ENCODE data around the gene UAP1L1. TPM values are rescaled to one million over a fixed set of nuclear protein-coding genes. Genes with fewer than 3 reads are reported as not detected.

The UAP1L1 gene
- total and polyA plus RNA-seq, 2 of the 4 experiments (the other 2 are of a cell fraction): 2.3 to 9.8 TPM

- H3K4me3 ChIP-seq (ENCODE audit: insufficient read depth, low read depth, low read length): no peak overlapping the region
- H3K23ac ChIP-seq (ENCODE audit: low read depth, low read length): no peak overlapping the region
- H2AK9ac ChIP-seq (replicated peaks; ENCODE audit: low read depth, low read length, poor library complexity): no peak overlapping the region
- H4K20me1 ChIP-seq (ENCODE audit: insufficient read depth, low read length): no peaks in the 10 kb centered on the region; the same call in 1 of the 2 replicates
- intact Hi-C loops (cut with micrococcal nuclease) (no loop called here), in situ Hi-C loops (cut with MboI; ENCODE audit: low sequenced_read_pairs) (loop anchor here (10.0 kb wide), 1 partner anchor 249 kb away; no protein-coding TSS in a partner anchor), dilution Hi-C loops (cut with HindIII; ENCODE audit: low sequenced_read_pairs, unreplicated experiment) (no loop called here)
- H3K14ac ChIP-seq (replicated peaks; ENCODE audit: low read depth, low read length): no peak overlapping the region
- H4K8ac ChIP-seq (ENCODE audit: low read depth in 2 of 2, low read length in 2 of 2): no peak overlapping the region
- no peaks in the 10 kb centered on the region for H3K9me1 ChIP-seq (ENCODE audit: insufficient read depth, low read length)
- POLR2A ChIA-PET (ENCODE audit: unreplicated experiment): no interaction called here
- no peak overlapping the region for H2BK15ac ChIP-seq (ENCODE audit: low read depth, low read length)
- no peak overlapping the region for H3K9ac ChIP-seq (ENCODE audit: low read depth, low read length)
- H3K18ac ChIP-seq (ENCODE audit: low read depth, low read length): no peak overlapping the region
- H3K4me1 ChIP-seq (ENCODE audit: control insufficient read depth, insufficient read depth, low read length): no peaks in the 10 kb centered on the region
- TF ChIP-seq RCOR1 (IDR thresholded peaks at IDR 0.05; ENCODE audit: insufficient replicate concordance, low read length) (no peak), CEBPB (IDR thresholded peaks at IDR 0.05; ENCODE audit: low read depth, low read length) (no peak), ELK1 (IDR thresholded peaks at IDR 0.05; ENCODE audit: borderline replicate concordance, low read depth, low read length) (no peak), USF2 (IDR thresholded peaks at IDR 0.05; ENCODE audit: low read depth, low read length) (no peak), SMC3 (IDR thresholded peaks at IDR 0.05; ENCODE audit: low read depth, low read length) (no peak), CHD1 (IDR thresholded peaks at IDR 0.05; ENCODE audit: low read depth, low read length) (no peak), MXI1 (IDR thresholded peaks at IDR 0.05; ENCODE audit: borderline replicate concordance, low read depth, low read length) (no peak), CTCF (conservative IDR thresholded peaks at IDR 0.05; ENCODE audit: low read depth, low read length) (no peak), MAFK (IDR thresholded peaks at IDR 0.05; ENCODE audit: low read depth, low read length) (no peak), MAZ (IDR thresholded peaks at IDR 0.05; ENCODE audit: borderline replicate concordance, low read depth, low read length) (no peak), FOS (IDR thresholded peaks at IDR 0.05; ENCODE audit: low read depth, low read length) (no peak), BHLHE40 (IDR thresholded peaks at IDR 0.05; ENCODE audit: low read depth, low read length) (no peak)
- H2BK5ac ChIP-seq (ENCODE audit: low read depth, low read length, poor library complexity, severe bottlenecking): no peak overlapping the region
- H2BK120ac ChIP-seq (ENCODE audit: low read depth, low read length): no peak overlapping the region
- H3K27ac ChIP-seq (ENCODE audit: insufficient read depth, low read length): no peak overlapping the region
- no peak overlapping the region for H3K4me2 ChIP-seq (ENCODE audit: low read depth, low read length)
- H3K4ac ChIP-seq (ENCODE audit: low read depth, low read length): no peak overlapping the region
- H2AK5ac ChIP-seq (ENCODE audit: low read depth, low read length): no peak overlapping the region
- no peak overlapping the region for H4K91ac ChIP-seq (ENCODE audit: insufficient read depth, low read depth, low read length)
- H3K36me3 ChIP-seq (ENCODE audit: control insufficient read depth, insufficient read depth, low read length): peaks cover 5% of the 10 kb centered on the region
- WGBS, 2 experiments (ENCODE audit: extremely low coverage in 2 of 2, insufficient read length in 1 of 2): 72% methylated on average over 8 of the region's 15 CpGs; no CpG with 5 or more reads in 1 of the 2 experiments
- CTCF ChIA-PET: interaction anchor here (0.6 to 3.1 kb wide), 6 partner anchors 12 to 247 kb away, joined by 3 to 27 read pairs (median 4); partner anchors contain the start of gene NPDC1
- no TSS peak for BruUV-seq (replicated peaks)
- DNase-seq: no peak
- H2AFZ ChIP-seq (replicated peaks; ENCODE audit: low read length, poor library complexity): no peak overlapping the region
- no peak overlapping the region for H3K56ac ChIP-seq (ENCODE audit: extremely low read depth, insufficient read depth, low read length)
- H3K9me3 ChIP-seq (ENCODE audit: control insufficient read depth, insufficient read depth, low read length): no peaks in the 10 kb centered on the region
- no peaks in the 10 kb centered on the region for H3K79me1 ChIP-seq (ENCODE audit: low read depth in 1 of 2, low read length in 2 of 2)
- no peak overlapping the region for H4K5ac ChIP-seq (ENCODE audit: low read depth, low read length)
- H2BK20ac ChIP-seq (ENCODE audit: low read depth, low read length): no peak overlapping the region
- ATAC-seq (ENCODE audit: low read depth): no peak
- H3K27me3 ChIP-seq (ENCODE audit: control insufficient read depth, insufficient read depth, low read length): peaks cover 2% of the 10 kb centered on the region; the same call in 1 of the 2 replicates
Observed at GRCh38 chr9:137034039-137034708, 43.1 kb upstream of the UAP1L1 start.
